RWPE2 (cell line): ENCODE measurements around the gene GORASP1.
A peak's percentile ranks its signal among the peaks of the same experiment; 100 is the strongest.

ENCODE experiments used
- ATAC-seq: fragments of 200-7000 bp; cut with Tn5 transposase; 3 replicates; pipeline ENCODE4 v1.9.1; 2021; ENCODE audit warnings: low read depth
- DNase-seq: peaks from one replicate; pipeline ENCODE4 v3.0.0-alpha.2; 2020; ENCODE audit warnings: low spot score
- H3K27ac ChIP-seq: fragments of 450-650 bp; 2 replicates; pipeline ENCODE4 v1.5.1; 2017; ENCODE audit warnings: mild to moderate bottlenecking; ENCODE audit not compliant: poor library complexity, severe bottlenecking
- H3K27me3 ChIP-seq: fragments of 250-450 bp; sonication (Bioruptor Pico); 2 replicates; pipeline ENCODE4 v1.5.1; 2021; ENCODE audit warnings: mild to moderate bottlenecking, moderate library complexity; ENCODE audit not compliant: insufficient read depth, poor library complexity, severe bottlenecking
- H3K36me3 ChIP-seq: fragments of 250-450 bp; sonication (Bioruptor Pico); 2 replicates; pipeline ENCODE4 v1.5.1; 2020; ENCODE audit warnings: low read depth, mild to moderate bottlenecking, moderate library complexity
- H3K4me1 ChIP-seq: fragments of 250-450 bp; sonication (Bioruptor Pico); 2 replicates; pipeline ENCODE4 v1.5.1; 2021; ENCODE audit warnings: mild to moderate bottlenecking, moderate library complexity; ENCODE audit not compliant: insufficient read depth, poor library complexity, severe bottlenecking
- H3K4me3 ChIP-seq: fragments of 250-450 bp; sonication (Bioruptor Pico); 2 replicates; pipeline ENCODE4 v1.5.1; 2021; ENCODE audit warnings: mild to moderate bottlenecking, moderate library complexity; ENCODE audit not compliant: severe bottlenecking
- H3K9me3 ChIP-seq: fragments of 250-450 bp; sonication (Bioruptor Pico); 2 replicates; pipeline ENCODE4 v1.5.1; 2021; ENCODE audit warnings: mild to moderate bottlenecking, moderate library complexity; ENCODE audit not compliant: severe bottlenecking
- CTCF ChIP-seq: fragments of 450-650 bp; IDR thresholded peaks from one replicate; pipeline ENCODE4 v1.5.1; 2017; ENCODE audit warnings: mild to moderate bottlenecking, moderate library complexity; ENCODE audit not compliant: poor library complexity, severe bottlenecking

GORASP1 gene

GRCh38 chr3:39150803-39151631 is 43.6 kb upstream of the GORASP1 start:
- peak overlapping the region; percentile 79 for H3K4me3 ChIP-seq
- H3K9me3 ChIP-seq, result no peaks in the 10 kb centered on the region
- H3K36me3 ChIP-seq, result peaks cover 5% of the 10 kb centered on the region
- TF ChIP-seq CTCF, result no peak
- peak overlapping the region; percentile 98 for H3K27ac ChIP-seq
- DNase-seq (peak; percentile 93), ATAC-seq (peak; percentile 26)
- H3K4me1 ChIP-seq, result peaks cover 58% of the 10 kb centered on the region
- H3K27me3 ChIP-seq, result no peaks in the 10 kb centered on the region

- peaks cover 13% of the 10 kb centered on the region for H3K36me3 ChIP-seq
- TF ChIP-seq CTCF, result no peak
- ATAC-seq (no peak), DNase-seq (no peak)
- H3K9me3 ChIP-seq, result no peaks in the 10 kb centered on the region
- H3K27ac ChIP-seq, result peak overlapping the region; percentile 98
- H3K4me3 ChIP-seq, result no peak overlapping the region
- peaks cover 61% of the 10 kb centered on the region for H3K4me1 ChIP-seq
- H3K27me3 ChIP-seq, result no peaks in the 10 kb centered on the region
These were observed 42.8 kb upstream of the GORASP1 start for GRCh38 chr3:39150148-39150802.

GRCh38 chr3:39149498-39150147 is 42.2 kb upstream of the GORASP1 start:
- Histone ChIP-seq H3K27ac (peak overlapping the region; percentile 98), H3K4me1 (peaks cover 61% of the 10 kb centered on the region)
- no peak for DNase-seq

GRCh38 chr3:39149059-39149455 is 41.6 kb upstream of the GORASP1 start:
- Histone ChIP-seq H3K4me1 (peaks cover 61% of the 10 kb centered on the region), H3K9me3 (no peaks in the 10 kb centered on the region), H3K27ac (peak overlapping the region; percentile 98), H3K4me3 (no peak overlapping the region), H3K27me3 (no peaks in the 10 kb centered on the region), H3K36me3 (peaks cover 23% of the 10 kb centered on the region)
- TF ChIP-seq CTCF, result no peak
- DNase-seq (no peak), ATAC-seq (no peak)

More at GRCh38 chr3:39149498-39150147, 42.2 kb upstream of the GORASP1 start:
- TF ChIP-seq CTCF, result no peak
- Histone ChIP-seq H3K36me3 (peaks cover 18% of the 10 kb centered on the region), H3K27me3 (no peaks in the 10 kb centered on the region), H3K9me3 (no peaks in the 10 kb centered on the region), H3K4me3 (no peak overlapping the region)
- ATAC-seq, result no peak
